Superior temporal gyrus (tissue), 1 donor: ENCODE results near the gene CLCN1.

Experiments
- DNase-seq: peaks from one replicate; pipeline ENCODE4 v3.0.0-alpha.2; 2016; ENCODE audit errors: extremely low spot score

CLCN1 gene

GRCh38 chr7:143396625-143397556, 81.0 kb downstream of the CLCN1 start:
- DNase-seq = no peak

GRCh38 chr7:143397710-143398530, 82.0 kb downstream of the CLCN1 start:
- no peak for DNase-seq

- no peak for DNase-seq
These were observed 82.7 kb downstream of the CLCN1 start for GRCh38 chr7:143398616-143399015.

GRCh38 chr7:143399151-143399550, 83.2 kb downstream of the CLCN1 start:
- no peak for DNase-seq

- no peak for DNase-seq
These were observed 83.7 kb downstream of the CLCN1 start for GRCh38 chr7:143399642-143400041.

GRCh38 chr7:143401265-143401664, 85.4 kb downstream of the CLCN1 start:
- DNase-seq = no peak
